K562 (cell line): ENCODE results near the gene TCOF1. TPM values are rescaled to one million over a fixed set of nuclear protein-coding genes. Genes with fewer than 3 reads are reported as not detected.

Source experiments
- ESRRA ChIP-seq: fragments of 450-650 bp; IDR thresholded peaks from 2 replicates; pipeline ENCODE4 v1.6.1; 2014; ENCODE audit warnings: low read depth, mild to moderate bottlenecking, moderate library complexity, borderline replicate concordance
- HDAC1 ChIP-seq, 2 experiments: fragments of 450-650 bp; IDR thresholded peaks; 2 replicates each; pipeline ENCODE4 v1.6.1; 2016 to 2017; ENCODE audit warnings: inconsistent platforms in 1 of 2, mild to moderate bottlenecking in 1 of 2, moderate library complexity in 1 of 2
- KDM1A ChIP-seq, 2 experiments: fragments of 450-650 bp; IDR thresholded peaks; 2 replicates each; pipeline ENCODE4 v1.6.1; 2016; ENCODE audit warnings: mild to moderate bottlenecking in 2 of 2
- NFIC ChIP-seq: fragments of 450-650 bp; IDR thresholded peaks from 2 replicates; pipeline ENCODE4 v1.6.1; 2017; ENCODE audit warnings: mild to moderate bottlenecking, inconsistent platforms
- NR2C2 ChIP-seq, 2 experiments: fragments of 200-800 bp in 1 of 2; sonication (Bioruptor generic) in 1 of 2; sonication (generic) in 1 of 2; formaldehyde crosslinking in 1 of 2; IDR thresholded peaks; 2 replicates each; pipeline versions ENCODE4 v1.6.1 to v1.8.0; 2016 to 2022; ENCODE audit warnings: mild to moderate bottlenecking in 1 of 2, missing compliant biosample characterization in 1 of 2, missing genetic modification characterization in 1 of 2, missing genetic modification reagents in 1 of 2
- NR4A1 ChIP-seq, 2 experiments: fragments of 250-450 bp in 1 of 2; fragments of 450-650 bp in 1 of 2; sonication (Bioruptor Pico) in 1 of 2; IDR thresholded peaks; 2 replicates each; pipeline versions ENCODE4 v1.4.0 to v1.6.1; 2016 to 2020; ENCODE audit warnings: mild to moderate bottlenecking in 2 of 2, missing compliant biosample characterization in 1 of 2, missing genetic modification characterization in 1 of 2, moderate library complexity in 1 of 2
- NRF1 ChIP-seq, 2 experiments: fragments of 450-650 bp; IDR thresholded peaks in 1 of 2; conservative IDR thresholded peaks in 1 of 2; 2 replicates each; pipeline ENCODE4 v1.6.1; 2014; ENCODE audit warnings: mild to moderate bottlenecking in 2 of 2
- PHF21A ChIP-seq: fragments of 450-650 bp; IDR thresholded peaks from 2 replicates; pipeline ENCODE4 v1.6.1; 2017; ENCODE audit warnings: low read depth, borderline replicate concordance
- RCOR1 ChIP-seq, 2 experiments: IDR thresholded peaks; 2 replicates each; pipeline ENCODE4 v1.6.1; 2012; ENCODE audit warnings: low read depth in 2 of 2, low read length in 2 of 2, borderline replicate concordance in 1 of 2, improper control_type of control experiment in 1 of 2
- SRF ChIP-seq, 2 experiments: fragments of 250-450, 450-650 bp in 1 of 2; sonication (Bioruptor Pico) in 1 of 2; sonication (generic) in 1 of 2; formaldehyde crosslinking; IDR thresholded peaks; 2 replicates each; pipeline versions ENCODE4 v1.5.0 to v1.5.1; 2020 to 2022; ENCODE audit warnings: mild to moderate bottlenecking in 1 of 2, missing genetic modification reagents in 1 of 2
- ZBTB17 ChIP-seq: fragments of 450-650 bp; formaldehyde crosslinking; IDR thresholded peaks from 2 replicates; pipeline ENCODE4 v1.4.0; 2020; ENCODE audit warnings: mild to moderate bottlenecking
- polyA plus RNA-seq, 8 experiments: library from polyadenylated mRNA; depleted of rRNA in 4 of 8; stranded (reverse) in 5 of 8; unstranded in 3 of 8; fragments of >200 nt; fragmentation: Nextera tagmentation in 2 of 8; fragmentation: Illumina TruSeq in 1 of 8; extraction: Ambion mirVana in 2 of 8; extraction: Trizol in 1 of 8; gene quantifications; 2 replicates each; pipeline versions ENCODE4 v1.2.1 to v1.2.3, GENCODE V29; 2011 to 2014; ENCODE audit warnings: inconsistent platforms in 1 of 8, missing spikeins in 1 of 8
- total RNA-seq, 7 experiments: library from RNA; depleted of rRNA in 6 of 7; stranded (reverse); fragments of >200 nt in 6 of 7; fragmentation: Illumina TruSeq in 2 of 7; extraction: Trizol in 2 of 7; gene quantifications; 2 replicates each; pipeline versions ENCODE4 v1.2.1 to v1.2.3, GENCODE V29; 2011 to 2021; ENCODE audit warnings: low replicate concordance in 1 of 7
- TF ChIP-seq, protein P1 (sequence below): IDR thresholded peaks from 2 replicates; pipeline ENCODE4 v1.6.1; 2011; ENCODE audit warnings: borderline replicate concordance, low read depth, mild to moderate bottlenecking, moderate library complexity, low read length; ENCODE audit not compliant: insufficient read depth, poor library complexity, severe bottlenecking
- TF ChIP-seq, protein P2 (sequence below): sonication (generic); formaldehyde crosslinking; IDR thresholded peaks from 2 replicates; pipeline ENCODE4 v1.5.0; 2020; ENCODE audit warnings: missing genetic modification reagents
- TF ChIP-seq, protein P3 (sequence below): fragments of 250-450 bp; sonication (Bioruptor Pico); IDR thresholded peaks from 2 replicates; pipeline ENCODE4 v1.8.0; 2022; ENCODE audit warnings: inconsistent platforms

TCOF1 gene
- total and polyA plus RNA-seq, 9 of the 15 experiments (the other 6 are each of a cell fraction or from before 2014, with no cell fraction given): 9.8 to 134 (median 61.7) TPM

DNA sequence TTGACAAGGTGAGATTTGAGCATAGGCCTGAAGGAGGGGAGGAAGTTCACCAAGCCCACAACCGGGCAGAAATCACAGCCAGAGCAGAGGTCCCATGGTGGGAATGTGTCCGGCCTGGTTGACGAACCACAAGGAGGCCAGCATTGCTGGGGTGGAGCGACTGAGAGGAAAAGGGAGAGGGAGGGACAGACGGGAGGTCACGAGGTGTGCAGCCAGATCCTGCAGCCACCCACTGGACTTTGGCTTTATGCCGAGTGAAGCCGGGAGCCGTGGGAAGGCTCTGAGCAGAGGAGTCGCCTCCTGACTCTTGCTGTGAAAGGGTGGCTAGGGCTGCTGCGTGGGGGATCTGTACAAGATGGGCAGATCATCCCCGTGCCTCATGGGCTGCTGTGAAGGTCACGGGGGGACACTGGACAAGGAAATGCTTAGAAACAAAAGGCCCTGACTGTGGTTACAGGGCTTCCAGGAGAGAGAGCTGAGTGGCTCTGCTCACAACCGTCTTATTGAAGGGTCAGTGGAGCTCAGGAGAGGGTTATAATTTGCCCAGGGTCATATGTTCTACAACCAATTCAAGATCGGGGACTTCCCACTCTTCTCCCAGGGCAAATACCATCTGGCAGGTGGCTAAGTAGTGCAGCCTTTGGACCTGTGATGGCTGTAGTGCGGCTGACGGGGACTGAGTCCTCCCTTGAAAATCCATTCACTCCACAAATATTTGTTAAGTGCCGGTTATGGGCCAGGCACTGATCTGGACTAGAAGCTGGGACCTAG, 70.8 kb downstream of the TCOF1 start (continued):
- TF ChIP-seq, protein P1, sequence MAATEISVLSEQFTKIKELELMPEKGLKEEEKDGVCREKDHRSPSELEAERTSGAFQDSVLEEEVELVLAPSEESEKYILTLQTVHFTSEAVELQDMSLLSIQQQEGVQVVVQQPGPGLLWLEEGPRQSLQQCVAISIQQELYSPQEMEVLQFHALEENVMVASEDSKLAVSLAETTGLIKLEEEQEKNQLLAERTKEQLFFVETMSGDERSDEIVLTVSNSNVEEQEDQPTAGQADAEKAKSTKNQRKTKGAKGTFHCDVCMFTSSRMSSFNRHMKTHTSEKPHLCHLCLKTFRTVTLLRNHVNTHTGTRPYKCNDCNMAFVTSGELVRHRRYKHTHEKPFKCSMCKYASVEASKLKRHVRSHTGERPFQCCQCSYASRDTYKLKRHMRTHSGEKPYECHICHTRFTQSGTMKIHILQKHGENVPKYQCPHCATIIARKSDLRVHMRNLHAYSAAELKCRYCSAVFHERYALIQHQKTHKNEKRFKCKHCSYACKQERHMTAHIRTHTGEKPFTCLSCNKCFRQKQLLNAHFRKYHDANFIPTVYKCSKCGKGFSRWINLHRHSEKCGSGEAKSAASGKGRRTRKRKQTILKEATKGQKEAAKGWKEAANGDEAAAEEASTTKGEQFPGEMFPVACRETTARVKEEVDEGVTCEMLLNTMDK: no peak
- TF ChIP-seq, protein P2, sequence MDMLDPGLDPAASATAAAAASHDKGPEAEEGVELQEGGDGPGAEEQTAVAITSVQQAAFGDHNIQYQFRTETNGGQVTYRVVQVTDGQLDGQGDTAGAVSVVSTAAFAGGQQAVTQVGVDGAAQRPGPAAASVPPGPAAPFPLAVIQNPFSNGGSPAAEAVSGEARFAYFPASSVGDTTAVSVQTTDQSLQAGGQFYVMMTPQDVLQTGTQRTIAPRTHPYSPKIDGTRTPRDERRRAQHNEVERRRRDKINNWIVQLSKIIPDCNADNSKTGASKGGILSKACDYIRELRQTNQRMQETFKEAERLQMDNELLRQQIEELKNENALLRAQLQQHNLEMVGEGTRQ (CRISPR knock-in tag): peak; percentile 69
- TF ChIP-seq ESRRA (peak; percentile 88), SRF (CRISPR knock-in tag; IDR thresholded peaks at IDR 0.05) (peak in 1 of 2 experiments; percentile 71; a peak in 2 of 4 replicates), RCOR1 (IDR thresholded peaks at IDR 0.05; ENCODE audit: borderline replicate concordance in 1 of 2, low read depth in 2 of 2, low read length in 2 of 2) (peak in 1 of 2 experiments; percentile 15; a peak in 1 of 4 replicates), NR2C2 (CRISPR knock-in tag; IDR thresholded peaks at IDR 0.05) (no peak), NR2C2 (tag; IDR thresholded peaks at IDR 0.05) (peak; percentile 55; the same call in 1 of the 2 replicates), KDM1A (IDR thresholded peaks at IDR 0.05) (peak; percentile 51 to 56; a peak in 3 of 4 replicates), ZBTB17 (CRISPR knock-in tag) (no peak), PHF21A (peak; percentile 64; the same call in 1 of the 2 replicates), NRF1 (conservative IDR thresholded peaks at IDR 0.05 in 1 of 2, IDR thresholded peaks at IDR 0.05 in 1 of 2) (peak in 1 of 2 experiments; percentile 60; a peak in 3 of 4 replicates), NR4A1 (CRISPR knock-in tag; IDR thresholded peaks at IDR 0.05) (no peak), NR4A1 (tag; IDR thresholded peaks at IDR 0.05) (0 out of 2 replicates have a peak, but pooled peaks have one; percentile 46), HDAC1 (IDR thresholded peaks at IDR 0.05) (0 out of 4 replicates have a peak, but pooled peaks of 1 of the 2 experiments have one; percentile 18), NFIC (peak; percentile 87)
- TF ChIP-seq, protein P3, sequence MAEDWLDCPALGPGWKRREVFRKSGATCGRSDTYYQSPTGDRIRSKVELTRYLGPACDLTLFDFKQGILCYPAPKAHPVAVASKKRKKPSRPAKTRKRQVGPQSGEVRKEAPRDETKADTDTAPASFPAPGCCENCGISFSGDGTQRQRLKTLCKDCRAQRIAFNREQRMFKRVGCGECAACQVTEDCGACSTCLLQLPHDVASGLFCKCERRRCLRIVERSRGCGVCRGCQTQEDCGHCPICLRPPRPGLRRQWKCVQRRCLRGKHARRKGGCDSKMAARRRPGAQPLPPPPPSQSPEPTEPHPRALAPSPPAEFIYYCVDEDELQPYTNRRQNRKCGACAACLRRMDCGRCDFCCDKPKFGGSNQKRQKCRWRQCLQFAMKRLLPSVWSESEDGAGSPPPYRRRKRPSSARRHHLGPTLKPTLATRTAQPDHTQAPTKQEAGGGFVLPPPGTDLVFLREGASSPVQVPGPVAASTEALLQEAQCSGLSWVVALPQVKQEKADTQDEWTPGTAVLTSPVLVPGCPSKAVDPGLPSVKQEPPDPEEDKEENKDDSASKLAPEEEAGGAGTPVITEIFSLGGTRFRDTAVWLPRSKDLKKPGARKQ: no peak
